GM04503 (cell line): ENCODE results near the gene DMBT1.

Experiments used
- DNase-seq: peaks from one replicate; pipeline ENCODE4 v3.0.0-alpha.2; 2012; ENCODE audit warnings: low read depth

DMBT1 gene

DNA sequence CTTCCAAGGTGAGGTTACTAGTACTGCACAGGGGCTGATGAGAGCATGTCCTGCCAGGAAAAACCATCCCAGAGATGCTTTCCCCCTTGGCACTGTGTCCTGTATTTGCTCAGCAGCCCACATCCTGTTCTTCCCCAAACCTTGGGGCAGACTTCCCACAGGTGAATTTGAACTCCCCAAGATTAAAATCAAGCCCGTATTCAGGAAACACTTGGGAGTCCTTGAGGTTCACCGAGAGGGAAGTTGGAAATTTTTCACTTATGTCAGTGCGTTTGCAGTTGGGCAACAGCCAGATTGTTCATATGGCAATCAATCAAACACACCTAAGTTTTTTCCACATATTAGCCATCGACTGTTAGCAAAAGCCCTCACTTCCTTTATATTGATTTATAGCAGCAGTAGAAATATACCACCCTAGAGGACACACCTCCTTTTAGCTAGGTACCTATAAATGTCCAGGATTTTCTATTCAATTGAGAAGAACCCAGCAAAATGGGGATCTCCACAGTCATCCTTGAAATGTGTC, at the start of gene DMBT1:
Gene DMBT1 (plus strand): TSS at position 476 of the 526 bp plus-strand sequence. CDS start 17 bp downstream, at position 493.
- no peak for DNase-seq

DNA sequence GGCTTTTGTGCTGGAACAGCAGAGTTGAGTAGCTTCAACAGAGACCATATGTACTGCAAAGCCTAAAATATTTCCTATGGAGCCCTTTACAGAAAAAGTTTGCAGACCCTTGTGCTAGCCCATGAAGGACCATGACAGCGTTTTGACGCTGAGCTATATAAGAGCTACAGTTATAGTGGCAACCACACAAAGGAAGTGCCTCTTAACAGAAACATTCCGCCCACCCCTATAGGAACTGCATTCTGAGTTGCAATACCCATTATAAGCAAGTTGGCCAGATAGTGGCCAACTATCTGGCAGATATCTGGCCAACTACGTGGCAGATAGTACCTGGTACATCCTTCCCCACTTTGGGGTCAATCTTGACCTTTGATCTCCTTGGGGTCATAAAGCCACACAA, 47.5 kb upstream of the DMBT1 start:
- no peak for DNase-seq

DNA sequence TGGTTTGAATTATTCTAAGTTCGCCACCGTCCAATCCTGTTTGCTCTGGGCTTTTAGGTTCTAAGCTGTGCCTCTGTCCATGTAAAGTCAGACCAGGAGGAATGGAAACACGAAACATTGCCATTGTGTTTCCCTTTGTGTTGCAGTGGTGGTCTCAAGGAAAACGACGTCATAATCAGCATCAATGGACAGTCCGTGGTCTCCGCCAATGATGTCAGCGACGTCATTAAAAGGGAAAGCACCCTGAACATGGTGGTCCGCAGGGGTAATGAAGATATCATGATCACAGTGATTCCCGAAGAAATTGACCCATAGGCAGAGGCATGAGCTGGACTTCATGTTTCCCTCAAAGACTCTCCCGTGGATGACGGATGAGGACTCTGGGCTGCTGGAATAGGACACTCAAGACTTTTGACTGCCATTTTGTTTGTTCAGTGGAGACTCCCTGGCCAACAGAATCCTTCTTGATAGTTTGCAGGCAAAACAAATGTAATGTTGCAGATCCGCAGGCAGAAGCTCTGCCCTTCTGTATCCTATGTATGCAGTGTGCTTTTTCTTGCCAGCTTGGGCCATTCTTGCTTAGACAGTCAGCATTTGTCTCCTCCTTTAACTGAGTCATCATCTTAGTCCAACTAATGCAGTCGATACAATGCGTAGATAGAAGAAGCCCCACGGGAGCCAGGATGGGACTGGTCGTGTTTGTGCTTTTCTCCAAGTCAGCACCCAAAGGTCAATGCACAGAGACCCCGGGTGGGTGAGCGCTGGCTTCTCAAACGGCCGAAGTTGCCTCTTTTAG, 46.3 kb upstream of the DMBT1 start:
- no peak for DNase-seq

DNA sequence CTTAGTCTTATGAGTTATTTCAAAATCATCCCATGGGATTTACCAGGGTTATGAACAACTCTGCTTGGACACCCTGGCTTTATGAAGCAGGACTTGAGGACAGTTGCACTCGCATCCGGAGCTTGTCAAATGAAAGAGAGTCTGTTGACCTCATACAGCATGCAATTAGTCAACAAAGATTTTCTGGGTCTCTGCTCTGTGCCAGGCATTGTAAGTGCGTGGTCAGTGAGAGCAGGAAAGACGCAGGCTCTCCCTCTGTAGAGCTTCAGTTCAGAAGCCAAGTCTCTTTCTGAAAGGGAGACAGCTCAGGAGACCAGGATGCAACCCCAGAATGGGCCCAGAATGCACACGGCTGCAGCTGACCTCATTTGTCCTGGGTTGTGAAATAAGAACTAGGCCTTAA, 45.5 kb upstream of the DMBT1 start:
- no peak for DNase-seq

DNA sequence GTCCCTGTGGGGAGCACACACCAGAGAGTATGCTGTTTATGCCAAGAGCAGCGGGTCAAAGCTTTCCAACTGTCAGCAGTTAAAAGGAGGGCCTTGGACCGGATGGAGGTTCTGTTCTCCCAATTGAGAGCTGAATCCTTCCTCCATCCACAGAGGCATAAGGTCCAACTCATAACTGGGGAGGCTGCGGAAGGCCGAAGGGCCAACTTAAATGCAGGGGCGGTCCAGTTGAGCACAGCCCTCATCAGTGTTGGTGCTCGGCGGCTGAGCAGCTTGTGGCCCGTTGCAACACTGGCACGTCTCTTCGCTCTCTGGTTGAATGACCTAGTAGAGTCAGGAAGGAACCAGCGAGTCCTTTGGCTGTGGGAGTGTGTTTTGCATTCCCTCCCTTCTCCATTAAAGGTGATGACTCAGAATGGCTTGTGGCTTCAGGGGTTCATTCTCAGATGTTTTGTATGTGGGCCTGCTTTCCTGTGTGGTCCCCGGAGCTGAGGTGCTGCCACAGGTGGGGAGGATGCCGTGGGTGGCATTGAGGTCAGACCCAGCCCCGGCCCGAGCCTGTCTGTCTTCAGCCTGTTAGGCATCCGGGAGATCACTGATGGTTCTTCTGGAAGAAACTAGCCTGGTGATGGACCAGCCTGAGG, 44.8 kb upstream of the DMBT1 start:
- DNase-seq: no peak

DNA sequence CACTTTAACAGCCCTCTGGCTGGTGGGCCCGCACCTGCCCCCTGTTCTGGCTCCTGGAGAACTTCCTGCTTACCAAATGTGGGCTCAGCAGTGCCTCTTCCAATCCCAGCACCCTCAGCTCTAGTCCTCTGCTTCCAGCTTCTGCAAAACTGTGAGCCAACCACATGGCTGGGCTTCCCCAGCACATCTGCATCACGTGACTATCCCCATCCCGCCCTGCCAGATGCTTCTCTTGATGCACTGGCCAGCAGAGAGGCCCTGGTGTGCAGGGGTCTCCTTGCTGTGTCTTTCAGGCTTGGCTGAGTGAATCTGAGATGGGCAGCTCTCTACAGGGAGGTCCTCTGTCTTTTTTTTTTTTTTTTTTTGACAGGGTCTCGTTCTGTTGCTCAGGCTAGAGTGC, 43.8 kb upstream of the DMBT1 start:
- no peak for DNase-seq

DNA sequence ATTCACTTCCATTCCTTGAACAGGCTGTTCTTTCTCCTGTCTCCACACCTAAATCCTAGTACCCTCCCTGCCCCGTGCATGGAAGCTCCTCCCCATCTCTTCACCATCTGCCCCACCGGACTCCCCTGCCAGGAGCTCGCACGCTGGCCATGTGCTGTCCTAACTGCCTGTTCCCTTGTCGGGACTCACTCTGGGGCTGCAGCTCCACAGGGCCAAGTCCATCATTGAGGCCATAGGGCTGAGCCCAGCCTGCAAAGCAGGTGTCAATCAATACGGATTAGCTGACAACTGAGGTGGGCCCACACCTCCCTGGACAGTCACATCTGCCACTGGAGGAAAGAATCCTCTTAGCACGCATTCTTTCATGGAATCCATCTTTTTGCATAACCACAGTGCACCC, 41.4 kb upstream of the DMBT1 start:
- DNase-seq: no peak

DNA sequence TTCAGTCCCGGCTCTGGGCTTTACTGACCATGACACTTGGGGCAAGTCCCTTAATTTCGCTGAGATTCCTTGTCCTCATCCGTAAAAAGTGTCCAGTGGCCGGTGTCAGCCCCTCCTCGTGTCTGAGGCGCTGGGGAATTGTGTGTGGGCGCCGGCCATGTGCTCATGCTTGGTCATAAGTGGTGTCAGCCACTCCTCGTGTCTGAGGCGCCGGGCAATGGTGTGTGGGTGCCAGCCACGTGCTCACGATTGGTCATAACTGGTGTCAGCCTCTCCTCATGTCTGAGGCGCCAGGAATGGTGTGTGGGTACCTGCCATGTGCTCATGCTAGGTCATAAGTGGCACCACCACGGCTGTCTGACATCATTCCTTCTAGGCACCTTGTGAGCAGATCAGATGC, 40.7 kb upstream of the DMBT1 start:
- no peak for DNase-seq

DNA sequence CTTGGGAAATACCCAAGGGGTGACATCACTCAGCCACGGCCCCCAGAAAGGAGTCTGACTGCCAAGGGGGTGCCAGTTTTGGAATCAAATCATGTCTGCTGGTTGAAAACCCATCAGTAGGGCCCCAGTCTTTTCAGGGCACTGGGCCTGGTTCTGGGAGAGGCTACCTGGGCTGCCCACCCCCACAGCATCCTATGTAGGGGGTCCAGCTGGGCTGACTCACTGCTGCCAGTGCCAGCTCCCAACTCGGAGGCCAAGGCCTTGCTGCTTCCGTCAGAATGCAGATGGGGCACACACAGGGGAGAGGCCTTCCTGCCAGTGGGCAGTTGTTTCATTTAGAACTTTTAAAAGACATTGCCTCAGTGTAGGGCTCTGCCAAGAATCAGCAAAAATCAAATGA, 39.5 kb upstream of the DMBT1 start:
- no peak for DNase-seq

DNA sequence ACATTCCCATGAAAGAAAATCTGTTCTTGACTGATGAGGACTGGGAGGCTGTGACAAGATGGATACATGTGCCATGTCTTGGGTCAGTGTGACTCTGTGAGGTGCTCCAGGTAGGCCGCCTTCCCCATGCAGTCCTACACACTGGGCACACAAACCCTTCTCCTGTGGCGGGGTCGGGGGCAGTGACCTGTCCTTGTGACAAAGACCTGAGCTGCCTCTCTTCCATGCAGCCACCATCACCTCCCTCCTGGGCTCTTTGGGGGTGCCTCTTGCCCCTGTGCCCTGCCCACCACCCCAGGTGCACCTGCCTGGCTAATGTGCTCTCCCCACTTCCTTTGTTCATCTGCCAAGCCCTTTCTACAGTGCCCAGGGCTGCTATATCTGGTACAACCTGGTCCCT, 35.7 kb upstream of the DMBT1 start:
- no peak for DNase-seq

DNA sequence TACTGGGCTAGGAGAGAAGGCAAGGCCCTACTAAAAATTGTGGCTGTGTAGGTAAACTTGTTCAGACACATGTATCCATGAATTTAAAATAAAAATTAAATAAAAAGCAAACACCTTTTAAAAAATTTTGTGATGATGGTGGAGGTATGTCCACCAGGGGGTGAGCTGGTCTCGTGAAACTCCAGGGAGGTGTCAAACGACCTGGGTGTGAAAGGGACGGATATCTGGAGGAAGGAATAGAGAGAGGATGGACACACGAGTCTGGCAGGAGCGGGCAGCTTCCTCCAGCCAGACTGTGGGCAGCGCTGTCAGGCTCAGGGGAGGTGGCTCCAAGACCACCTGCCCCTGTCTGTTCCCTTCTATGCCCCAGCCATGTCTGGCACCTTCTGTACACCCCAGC, 34.8 kb upstream of the DMBT1 start:
- DNase-seq: no peak

DNA sequence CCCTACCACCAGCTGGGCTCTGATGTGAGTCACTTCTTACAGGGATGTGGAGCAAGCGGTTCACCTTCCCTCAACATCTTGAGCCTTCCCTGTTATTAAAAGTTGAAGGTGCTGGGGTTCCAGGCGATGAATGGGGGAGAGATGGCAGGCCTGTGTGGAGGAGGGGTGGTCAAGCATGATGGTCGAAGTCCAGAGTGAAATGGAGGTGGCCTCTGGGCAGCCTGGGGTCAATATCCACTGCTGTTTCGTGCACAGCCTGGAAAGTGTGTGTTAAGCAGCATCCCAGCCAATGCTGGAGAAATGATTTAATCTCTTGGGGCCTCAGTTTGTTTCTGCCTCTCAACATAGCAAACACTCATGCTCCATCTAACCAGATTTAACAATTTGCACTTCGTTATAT, 33.7 kb upstream of the DMBT1 start:
- no peak for DNase-seq

DNA sequence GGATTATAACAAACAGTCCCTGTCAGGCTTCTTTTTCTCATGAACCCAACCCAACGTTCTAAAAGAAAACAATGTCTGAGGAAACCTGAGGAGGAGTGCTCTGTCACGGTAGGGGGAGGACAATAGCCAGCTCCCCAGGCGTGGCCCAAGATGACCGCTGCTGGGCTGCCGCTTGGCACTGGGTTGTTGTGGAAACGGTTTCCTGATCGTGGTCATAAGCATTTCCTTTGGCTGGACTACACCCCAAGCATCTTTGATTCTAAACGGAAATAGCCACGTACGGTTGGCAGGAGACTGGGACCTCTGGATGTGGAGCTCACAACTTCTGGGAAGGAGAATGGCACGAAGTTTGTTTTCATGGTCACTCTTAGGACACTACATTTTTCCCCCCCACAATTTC, 30.4 kb upstream of the DMBT1 start:
- DNase-seq: no peak

DNA sequence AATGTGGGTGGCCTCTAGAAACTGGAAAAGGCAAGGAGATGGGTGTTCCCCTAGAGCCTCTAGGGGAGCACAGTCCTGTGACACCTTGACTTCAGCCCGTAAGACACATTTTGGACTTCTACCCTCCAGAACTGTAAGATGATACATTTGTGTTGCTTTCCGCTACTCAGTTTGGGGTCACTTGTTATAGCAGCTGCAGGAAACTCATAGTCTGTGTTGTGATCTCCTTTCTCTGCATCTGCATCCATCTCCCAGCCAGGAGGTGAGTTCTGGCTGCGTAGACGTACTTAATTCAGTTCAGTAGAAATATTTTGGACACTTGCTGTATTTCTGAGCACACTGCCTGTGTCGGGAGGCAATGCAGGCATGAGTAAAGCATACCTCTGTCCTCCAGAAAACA, 29.3 kb upstream of the DMBT1 start:
- no peak for DNase-seq

DNA sequence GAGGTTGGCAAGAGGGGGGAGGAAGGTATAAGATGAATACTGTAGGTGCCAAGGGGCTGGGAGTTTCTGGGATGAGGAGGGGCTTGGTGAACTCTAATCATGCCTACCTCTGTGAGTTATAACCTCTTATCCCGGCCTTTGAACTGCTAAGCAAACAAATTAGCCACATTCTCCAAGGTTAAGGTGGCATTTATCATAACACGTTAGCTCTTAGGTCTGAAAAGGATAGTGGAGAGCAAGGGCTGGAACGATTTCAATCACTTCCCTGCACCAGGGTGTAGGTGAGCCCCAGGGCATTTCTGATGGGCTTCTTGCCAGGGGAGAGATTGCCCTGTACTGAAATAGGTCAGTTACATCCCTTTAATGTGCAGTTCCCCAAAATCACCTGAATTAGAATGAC, 28.6 kb upstream of the DMBT1 start:
- no peak for DNase-seq

DNA sequence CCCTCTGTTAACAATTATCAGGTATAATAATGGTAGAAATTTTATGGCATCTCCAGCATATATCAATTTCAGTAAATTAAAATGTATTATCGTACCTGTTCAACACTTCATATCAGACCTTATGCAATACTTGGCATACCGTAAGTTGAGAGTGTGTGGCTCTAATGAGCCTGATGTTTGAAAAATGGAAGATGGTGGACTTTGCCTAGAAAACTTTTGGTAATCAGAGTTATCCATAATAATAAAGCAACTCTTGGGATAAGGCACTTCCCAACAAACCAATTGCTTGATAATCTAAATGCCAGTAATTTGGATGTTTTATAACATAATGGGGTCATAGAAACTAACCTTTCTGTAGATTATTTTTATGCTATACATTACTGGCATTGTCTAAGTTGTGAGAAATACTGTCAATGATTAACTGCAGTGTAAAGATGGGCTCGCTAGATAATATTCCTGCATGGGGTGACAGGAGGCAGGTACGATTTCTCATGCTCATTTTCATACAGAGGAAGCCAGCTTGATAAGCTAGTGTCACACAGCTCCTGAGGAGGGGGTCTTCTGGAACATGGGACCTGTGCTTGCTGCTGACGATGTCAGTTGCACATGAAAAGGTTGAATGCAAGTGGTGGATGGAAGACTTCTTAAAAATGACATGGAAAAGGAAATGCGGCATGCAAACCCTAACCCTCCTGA, 27.8 kb upstream of the DMBT1 start:
- no peak for DNase-seq

DNA sequence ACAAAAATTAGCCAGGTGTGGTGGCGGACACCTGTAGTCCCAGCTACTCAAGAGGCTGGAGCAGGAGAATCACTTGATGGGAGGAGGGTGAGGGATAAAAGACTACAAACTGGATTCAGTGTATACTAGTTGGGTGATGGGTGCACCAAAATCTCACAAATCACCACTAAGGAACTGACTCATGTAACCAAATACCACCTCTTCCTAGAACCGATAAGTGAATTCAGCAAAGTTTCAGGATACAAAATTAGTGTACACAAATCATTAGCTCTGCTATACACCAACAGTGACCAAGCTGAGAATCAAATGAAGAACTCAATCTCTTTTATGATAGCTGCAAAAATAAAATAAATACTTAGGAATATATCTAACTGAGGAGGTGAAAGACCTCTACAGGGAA, 23.0 kb upstream of the DMBT1 start:
- DNase-seq: no peak

DNA sequence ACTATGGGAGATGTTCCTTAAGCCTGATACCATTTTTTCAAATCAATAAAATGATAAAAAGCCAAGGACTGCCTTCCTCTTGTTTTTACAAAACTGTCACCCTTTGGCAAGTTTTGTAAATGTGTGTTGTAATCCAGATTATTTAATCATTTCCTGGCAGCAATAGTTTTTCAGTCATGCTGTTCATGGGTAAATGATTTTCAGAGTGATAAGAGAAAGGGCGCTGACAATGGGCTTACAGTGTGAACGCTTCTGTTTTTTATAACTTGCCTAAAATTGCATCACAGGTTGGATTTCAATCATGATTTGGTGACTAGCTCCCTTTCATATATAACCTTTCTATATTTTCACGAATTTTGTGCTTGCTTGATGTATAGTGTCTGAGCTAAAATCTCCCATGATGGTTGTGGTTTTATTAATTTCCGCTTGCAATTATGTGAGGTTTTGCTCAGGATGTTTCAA, 19.0 kb upstream of the DMBT1 start:
- no peak for DNase-seq

DNA sequence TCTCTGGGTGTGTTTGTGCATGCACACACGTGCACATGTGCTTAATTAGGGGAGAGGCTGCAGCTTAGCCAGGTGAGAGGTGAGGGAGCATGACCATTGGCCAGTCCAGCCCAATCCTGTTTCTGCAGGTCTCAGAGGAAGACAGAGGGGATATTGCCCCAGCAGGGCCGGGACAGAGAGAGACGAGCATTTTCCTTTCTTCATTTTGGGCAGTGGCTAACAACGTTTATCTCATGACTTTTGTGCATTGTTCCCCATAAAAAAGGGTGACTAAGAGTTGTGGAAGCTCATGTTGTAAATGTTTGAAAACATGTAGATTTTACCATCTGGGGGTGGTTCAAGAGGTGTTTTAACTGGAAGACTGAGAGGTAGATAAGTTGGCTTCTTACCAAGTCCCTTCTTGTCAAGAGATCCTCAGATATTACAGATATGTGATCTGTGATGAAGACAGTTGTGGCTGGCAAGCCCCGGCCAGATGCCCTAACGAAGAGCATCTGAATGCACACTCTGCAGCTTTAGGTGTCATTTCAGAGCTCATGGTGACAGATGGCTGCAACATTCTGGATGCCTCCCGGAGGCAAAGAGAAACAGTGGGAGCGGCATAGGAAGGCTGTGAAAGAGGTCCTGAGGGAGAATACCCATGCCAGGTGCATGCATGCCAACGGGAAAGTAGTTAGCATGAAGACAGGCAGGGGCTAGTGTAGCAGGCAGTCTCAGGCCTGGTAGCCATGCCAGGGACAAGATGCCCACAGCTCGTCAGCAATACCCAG, 16.7 kb upstream of the DMBT1 start:
- no peak for DNase-seq

DNA sequence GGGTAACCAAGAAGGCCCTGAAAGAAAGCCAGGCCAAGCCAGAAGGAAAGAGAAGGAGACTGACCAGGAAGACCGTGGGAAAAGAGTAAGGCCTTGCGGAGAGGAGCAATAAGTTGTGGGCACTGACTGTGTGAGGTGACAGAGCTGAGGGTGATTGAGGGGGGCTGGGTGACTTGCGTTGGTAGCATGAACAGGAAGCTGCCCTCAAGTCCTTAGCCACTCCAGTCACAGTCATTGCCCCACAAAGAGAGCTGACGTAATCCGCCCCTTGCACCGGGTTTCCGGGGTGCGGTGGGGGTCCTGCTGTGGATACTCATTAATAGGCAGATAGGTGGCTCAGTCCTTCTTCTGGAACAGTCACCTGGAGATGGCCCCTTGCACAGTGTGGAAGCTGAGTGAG, 16.1 kb upstream of the DMBT1 start:
- DNase-seq: no peak

DNA sequence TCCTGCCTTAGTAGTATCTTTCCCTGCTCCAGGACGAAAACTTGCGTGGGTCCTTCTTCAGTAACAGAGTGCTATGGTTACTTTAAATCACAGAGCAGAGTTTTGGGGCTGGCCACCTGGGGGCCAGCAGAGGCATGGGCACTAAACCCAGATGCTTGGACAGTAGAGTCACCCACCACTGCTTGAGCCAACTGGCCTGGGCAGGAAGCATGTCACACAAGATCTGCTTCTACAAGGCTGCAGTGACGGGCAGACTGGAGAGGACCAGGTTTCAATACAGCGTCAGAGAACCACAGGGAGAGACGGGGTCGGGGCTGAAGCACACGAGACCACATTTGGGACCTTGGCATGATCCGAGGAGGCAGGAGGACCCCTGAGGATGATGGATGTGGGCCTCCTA, 14.3 kb upstream of the DMBT1 start:
- DNase-seq: no peak

DNA sequence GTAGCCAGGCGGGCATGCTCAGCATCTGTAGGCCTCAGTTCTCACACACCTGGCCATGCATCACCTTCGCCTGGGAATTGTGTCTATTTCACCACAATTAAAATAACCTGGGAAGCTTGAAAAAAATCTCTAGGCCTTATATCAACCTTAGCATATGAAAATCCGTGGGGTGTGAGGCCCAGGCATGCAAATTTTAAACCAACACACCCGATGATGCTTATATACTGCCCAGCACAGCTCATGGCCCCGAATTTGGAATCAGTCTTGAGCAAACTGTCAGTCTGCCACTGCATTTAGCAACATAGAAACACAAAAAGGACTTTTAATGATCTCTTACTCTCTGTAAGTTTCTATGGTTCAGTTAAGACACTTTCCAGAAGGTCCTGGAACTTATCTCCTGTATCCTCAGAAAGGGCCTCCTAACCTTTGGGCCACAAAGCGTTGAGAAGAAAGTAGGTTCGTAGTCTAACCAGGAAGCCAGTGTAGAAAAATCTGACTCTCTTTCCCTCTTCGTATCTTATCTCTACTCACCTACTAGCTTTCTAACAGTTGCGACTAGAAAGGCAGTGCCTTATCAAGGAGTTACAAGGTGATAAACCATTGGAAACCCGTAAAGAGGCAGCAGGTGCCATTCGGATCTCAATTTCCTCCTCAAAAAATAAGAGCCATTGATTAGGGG, 12.0 kb upstream of the DMBT1 start:
- DNase-seq: no peak
